SJCRH30 (cell line): Measurements from ENCODE around the gene CHST1. TPM values are rescaled to one million over a fixed set of nuclear protein-coding genes. Genes with fewer than 3 reads are reported as not detected.

Experiments used
- DNase-seq, 2 experiments: peaks; one replicate each; pipeline ENCODE4 v3.0.0-alpha.2; 2015 to 2020
- H3K27ac ChIP-seq: fragments of 250-450 bp; sonication (Bioruptor Pico); 2 replicates; pipeline ENCODE4 v1.5.1; 2020; ENCODE audit warnings: mild to moderate bottlenecking, moderate library complexity
- H3K27me3 ChIP-seq: fragments of 250-450 bp; sonication (Bioruptor Pico); 2 replicates; pipeline ENCODE4 v1.5.1; 2020; ENCODE audit warnings: mild to moderate bottlenecking, moderate library complexity
- H3K36me3 ChIP-seq: fragments of 250-450 bp; sonication (Bioruptor Pico); 2 replicates; pipeline ENCODE4 v1.5.1; 2020; ENCODE audit warnings: mild to moderate bottlenecking, moderate library complexity
- H3K4me1 ChIP-seq: fragments of 250-450 bp; sonication (Bioruptor Pico); 2 replicates; pipeline ENCODE4 v1.5.1; 2020; ENCODE audit warnings: mild to moderate bottlenecking, moderate library complexity
- H3K4me3 ChIP-seq: fragments of 250-450 bp; sonication (Bioruptor Pico); 2 replicates; pipeline ENCODE4 v1.5.1; 2020; ENCODE audit warnings: mild to moderate bottlenecking, moderate library complexity
- H3K9me3 ChIP-seq: fragments of 250-450 bp; sonication (Bioruptor Pico); replicated peaks from 2 replicates; pipeline ENCODE4 v1.5.1; 2020; ENCODE audit warnings: mild to moderate bottlenecking, moderate library complexity
- total RNA-seq: library from RNA; depleted of rRNA; stranded (reverse); fragments of >200 nt; shearing (Covaris generic); gene quantifications from 2 replicates; pipeline ENCODE4 v1.2.3, GENCODE V29; 2014

The CHST1 gene
- total RNA-seq, 1 experiment from 2014 or later = not detected

DNA sequence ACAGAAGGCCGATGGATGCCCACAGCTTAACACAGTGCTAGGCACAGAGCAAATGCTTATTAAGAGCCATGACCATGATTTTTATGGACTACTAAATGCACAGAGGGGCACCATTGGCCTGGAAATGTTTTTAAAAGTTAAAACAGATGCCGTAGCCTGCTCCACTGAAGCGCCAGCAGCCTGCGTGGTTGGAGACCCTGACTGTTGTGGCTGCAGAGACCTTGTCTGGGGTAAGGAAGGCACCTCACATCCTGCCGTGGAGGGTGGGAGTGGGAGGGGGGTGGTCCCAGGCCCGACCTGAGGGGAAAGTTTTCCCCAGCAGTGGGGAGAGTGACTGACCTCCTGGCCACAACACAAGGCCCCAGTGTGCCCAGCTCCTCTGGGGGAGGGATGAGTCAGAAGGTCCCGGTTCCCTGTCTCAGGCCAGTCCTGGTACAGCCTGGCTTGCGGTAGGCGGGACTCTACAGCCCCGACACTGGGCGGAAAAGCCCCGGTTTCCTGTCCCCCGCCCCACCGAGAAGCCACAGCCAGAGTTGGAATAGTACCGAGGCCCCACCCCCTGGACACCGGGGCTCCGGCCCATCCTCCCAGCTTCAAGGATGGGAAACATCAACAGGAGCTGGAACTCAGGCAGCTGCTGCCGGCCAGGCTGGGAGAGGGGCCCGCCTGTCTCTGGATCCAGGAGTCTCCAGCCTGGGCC lies 7.0 kb downstream of the CHST1 start:
- peak; percentile 22 to 23 for DNase-seq
- H3K27me3 ChIP-seq = peaks cover 47% of the 10 kb centered on the region
- H3K27ac ChIP-seq = no peak overlapping the region
- no peaks in the 10 kb centered on the region for H3K36me3 ChIP-seq
- no peaks in the 10 kb centered on the region for H3K4me1 ChIP-seq
- H3K4me3 ChIP-seq = no peak overlapping the region
- no peaks in the 10 kb centered on the region for H3K9me3 ChIP-seq

DNA sequence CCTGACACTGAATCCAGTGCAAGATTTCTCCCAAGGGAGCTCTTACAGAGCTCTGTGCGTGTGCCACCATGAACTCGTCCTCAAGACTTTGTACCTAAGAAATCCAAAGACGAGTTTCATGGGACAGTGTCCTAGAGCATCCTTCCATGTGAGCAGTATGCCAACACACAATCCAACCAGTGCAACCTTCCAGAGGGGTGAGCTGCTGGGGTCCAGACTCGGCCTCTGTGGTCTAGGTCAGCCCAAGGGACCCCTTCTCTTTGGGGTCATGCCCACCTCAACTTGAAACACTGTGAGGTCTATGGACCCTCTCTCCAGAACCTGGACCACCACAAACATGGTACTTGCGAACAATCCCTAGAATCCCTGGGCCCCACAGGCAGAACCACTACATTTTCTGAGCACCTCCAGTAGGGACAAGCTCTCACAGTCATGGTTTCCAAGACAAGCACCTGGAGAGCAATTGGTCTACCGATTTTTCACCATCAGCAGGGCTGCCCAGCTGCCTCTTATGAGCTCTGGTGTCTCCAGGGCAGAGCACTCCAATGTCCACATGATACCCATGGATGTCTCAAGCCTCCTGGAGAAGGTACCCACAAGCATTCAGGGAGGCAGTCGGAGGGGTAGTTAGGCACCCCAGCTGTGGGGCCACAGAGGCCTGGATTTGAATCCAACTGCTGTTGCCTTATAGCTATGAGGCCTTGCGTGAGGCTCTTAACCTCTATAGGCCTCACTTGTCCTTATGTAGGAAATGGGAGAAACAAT lies 7.7 kb downstream of the CHST1 start:
- Histone ChIP-seq H3K4me1 (no peaks in the 10 kb centered on the region), H3K27me3 (peaks cover 39% of the 10 kb centered on the region), H3K27ac (no peak overlapping the region), H3K36me3 (no peaks in the 10 kb centered on the region), H3K4me3 (no peak overlapping the region), H3K9me3 (no peaks in the 10 kb centered on the region)
- DNase-seq = no peak

DNA sequence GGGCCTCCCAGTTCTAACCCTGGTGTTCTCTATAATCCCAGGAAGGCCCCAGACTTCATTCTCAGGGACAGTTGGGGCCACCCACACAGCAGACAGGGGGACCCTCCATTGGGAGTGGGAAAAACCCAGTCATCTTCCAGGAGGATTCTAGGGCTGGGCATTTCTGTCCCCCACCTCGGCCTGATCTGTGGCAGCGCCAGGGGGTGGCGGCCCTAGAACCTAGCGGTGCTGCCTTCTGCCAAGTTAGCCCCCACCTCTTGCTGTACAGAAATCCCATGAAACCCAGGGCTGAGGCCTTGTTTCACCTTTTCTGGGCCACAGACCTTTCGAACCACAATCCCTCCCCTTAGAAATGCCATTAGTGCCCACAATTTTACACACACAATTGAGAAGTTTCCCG lies 9.6 kb downstream of the CHST1 start:
- peaks cover 20% of the 10 kb centered on the region for H3K27me3 ChIP-seq
- H3K27ac ChIP-seq = no peak overlapping the region
- no peaks in the 10 kb centered on the region for H3K36me3 ChIP-seq
- H3K4me3 ChIP-seq = no peak overlapping the region
- no peaks in the 10 kb centered on the region for H3K9me3 ChIP-seq
- H3K4me1 ChIP-seq = no peaks in the 10 kb centered on the region
- no peak for DNase-seq

DNA sequence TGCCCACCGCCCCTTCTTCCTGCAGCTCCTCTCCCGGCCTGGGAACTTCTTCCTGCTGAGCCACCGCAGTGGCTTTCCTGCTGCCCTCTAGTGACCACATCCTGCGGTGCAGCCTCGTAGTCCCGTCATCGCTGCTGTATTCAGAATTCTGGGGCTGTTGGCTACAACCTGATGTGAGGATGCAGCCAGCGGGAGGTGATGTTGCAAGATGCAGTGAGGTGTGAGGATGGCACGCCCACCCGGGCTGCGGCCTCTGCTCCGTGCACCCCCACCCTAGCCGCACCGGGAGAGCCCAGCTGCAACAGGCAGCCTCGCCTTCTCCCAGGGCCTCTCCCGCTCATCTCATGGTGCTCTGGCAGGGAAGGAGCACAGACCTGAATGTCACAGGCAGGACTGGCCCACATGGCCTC lies 10.1 kb downstream of the CHST1 start:
- peak; percentile 54 to 74 for DNase-seq
- Histone ChIP-seq H3K27me3 (peaks cover 16% of the 10 kb centered on the region), H3K9me3 (no peaks in the 10 kb centered on the region), H3K27ac (no peak overlapping the region), H3K4me3 (no peak overlapping the region), H3K36me3 (no peaks in the 10 kb centered on the region), H3K4me1 (no peaks in the 10 kb centered on the region)

DNA sequence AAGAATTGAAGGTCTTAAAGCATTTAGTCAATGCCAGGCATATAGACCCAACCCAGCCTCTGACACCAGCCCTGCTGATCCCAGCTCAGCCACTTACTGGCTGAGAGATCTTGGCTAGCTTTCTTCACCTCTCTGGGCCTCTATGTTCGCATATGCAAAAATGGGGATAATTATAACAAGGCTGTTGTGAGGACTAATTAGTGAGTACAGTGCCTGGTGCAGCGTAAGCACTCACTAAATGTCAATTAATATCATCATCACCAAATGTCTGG lies 10.5 kb downstream of the CHST1 start:
- Histone ChIP-seq H3K36me3 (no peaks in the 10 kb centered on the region), H3K27me3 (peaks cover 12% of the 10 kb centered on the region), H3K4me1 (no peaks in the 10 kb centered on the region), H3K27ac (no peak overlapping the region), H3K9me3 (no peaks in the 10 kb centered on the region), H3K4me3 (no peak overlapping the region)
- DNase-seq = no peak

DNA sequence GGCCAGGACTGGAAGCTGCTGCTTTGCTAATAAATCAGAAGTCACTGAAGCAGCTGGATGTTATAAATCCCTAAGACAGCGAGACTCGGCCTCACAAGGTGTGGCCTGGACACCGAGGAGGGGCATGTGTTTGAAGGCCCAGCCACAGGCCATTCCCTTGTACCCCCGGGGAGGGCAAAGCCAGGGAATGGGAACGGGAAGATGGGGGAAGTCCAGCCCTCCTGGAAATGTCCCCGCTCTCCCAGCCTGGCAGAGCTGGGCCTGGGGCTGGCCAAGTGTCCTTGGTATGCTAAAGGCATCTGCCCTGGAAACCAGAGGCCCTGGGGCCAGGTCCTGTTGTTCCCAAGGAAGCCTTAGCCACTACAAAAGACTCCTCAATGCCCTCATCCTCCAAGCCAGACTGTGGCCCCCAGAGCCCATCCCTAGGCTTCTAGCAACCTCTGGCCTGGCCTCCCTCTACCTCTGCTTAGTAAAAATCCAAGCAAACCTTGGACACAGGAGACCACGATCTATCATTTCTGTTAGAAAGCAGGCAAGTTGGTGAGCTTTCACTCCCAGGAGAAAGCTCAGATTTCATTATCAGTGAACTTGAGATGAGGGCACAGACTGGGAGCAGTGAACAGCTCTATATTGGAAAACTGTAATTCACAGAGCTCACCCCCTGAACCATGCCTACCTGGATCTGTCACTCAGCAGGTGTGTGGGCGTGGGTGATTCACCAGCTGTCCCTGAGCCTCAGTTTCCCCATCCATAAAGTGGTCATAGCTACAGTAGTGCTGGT lies 11.0 kb downstream of the CHST1 start:
- H3K27me3 ChIP-seq = peaks cover 6% of the 10 kb centered on the region; the same call in 1 of the 2 replicates
- H3K4me3 ChIP-seq = no peak overlapping the region
- no peaks in the 10 kb centered on the region for H3K4me1 ChIP-seq
- no peaks in the 10 kb centered on the region for H3K9me3 ChIP-seq
- DNase-seq = no peak
- H3K36me3 ChIP-seq = no peaks in the 10 kb centered on the region
- no peak overlapping the region for H3K27ac ChIP-seq

DNA sequence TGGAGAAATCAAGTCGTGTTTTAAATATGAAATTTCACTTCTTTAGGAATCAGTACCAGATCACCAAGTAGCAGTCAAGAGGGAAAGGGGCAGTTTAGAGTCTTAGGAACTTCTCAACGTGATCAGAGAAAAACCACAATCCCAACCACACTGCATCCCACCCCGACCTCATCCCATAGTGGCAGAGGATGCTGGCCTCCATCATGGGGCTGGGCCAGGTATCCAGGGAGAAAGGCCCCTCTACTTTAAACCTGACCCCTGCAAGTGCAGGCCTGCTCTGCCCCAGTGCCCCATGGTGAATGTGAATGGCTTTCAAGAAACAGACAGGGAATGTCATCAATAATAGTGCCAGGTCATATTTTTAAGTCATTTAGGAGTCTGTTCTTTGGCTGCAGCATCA lies 12.1 kb downstream of the CHST1 start:
- Histone ChIP-seq H3K36me3 (no peaks in the 10 kb centered on the region), H3K4me1 (no peaks in the 10 kb centered on the region), H3K27me3 (no peaks in the 10 kb centered on the region; the same call in 1 of the 2 replicates), H3K4me3 (no peak overlapping the region), H3K9me3 (no peaks in the 10 kb centered on the region), H3K27ac (no peak overlapping the region)
- DNase-seq = no peak

DNA sequence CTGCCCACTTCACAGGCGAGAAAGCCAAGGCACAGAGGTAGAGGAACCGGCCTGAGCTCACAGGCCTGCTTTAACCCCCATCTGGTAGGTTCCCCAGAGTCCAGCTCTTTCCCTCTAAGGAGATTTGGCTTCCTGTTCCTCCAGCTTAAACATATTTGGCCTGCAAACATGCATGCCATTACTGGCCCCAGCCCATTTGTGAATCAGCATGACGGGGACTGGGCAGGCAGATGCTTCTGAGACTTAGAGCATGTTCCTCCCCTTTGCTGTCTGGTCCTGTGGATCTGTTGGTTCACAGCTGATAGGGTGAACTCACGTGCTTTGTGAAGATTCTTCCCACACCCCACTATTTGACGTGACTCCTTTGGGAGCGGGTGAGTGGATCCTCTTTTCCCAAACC lies 12.6 kb downstream of the CHST1 start:
- DNase-seq = no peak
- Histone ChIP-seq H3K27ac (no peak overlapping the region), H3K4me1 (no peaks in the 10 kb centered on the region), H3K9me3 (no peaks in the 10 kb centered on the region), H3K27me3 (no peaks in the 10 kb centered on the region; the same call in 1 of the 2 replicates), H3K4me3 (no peak overlapping the region), H3K36me3 (no peaks in the 10 kb centered on the region)

DNA sequence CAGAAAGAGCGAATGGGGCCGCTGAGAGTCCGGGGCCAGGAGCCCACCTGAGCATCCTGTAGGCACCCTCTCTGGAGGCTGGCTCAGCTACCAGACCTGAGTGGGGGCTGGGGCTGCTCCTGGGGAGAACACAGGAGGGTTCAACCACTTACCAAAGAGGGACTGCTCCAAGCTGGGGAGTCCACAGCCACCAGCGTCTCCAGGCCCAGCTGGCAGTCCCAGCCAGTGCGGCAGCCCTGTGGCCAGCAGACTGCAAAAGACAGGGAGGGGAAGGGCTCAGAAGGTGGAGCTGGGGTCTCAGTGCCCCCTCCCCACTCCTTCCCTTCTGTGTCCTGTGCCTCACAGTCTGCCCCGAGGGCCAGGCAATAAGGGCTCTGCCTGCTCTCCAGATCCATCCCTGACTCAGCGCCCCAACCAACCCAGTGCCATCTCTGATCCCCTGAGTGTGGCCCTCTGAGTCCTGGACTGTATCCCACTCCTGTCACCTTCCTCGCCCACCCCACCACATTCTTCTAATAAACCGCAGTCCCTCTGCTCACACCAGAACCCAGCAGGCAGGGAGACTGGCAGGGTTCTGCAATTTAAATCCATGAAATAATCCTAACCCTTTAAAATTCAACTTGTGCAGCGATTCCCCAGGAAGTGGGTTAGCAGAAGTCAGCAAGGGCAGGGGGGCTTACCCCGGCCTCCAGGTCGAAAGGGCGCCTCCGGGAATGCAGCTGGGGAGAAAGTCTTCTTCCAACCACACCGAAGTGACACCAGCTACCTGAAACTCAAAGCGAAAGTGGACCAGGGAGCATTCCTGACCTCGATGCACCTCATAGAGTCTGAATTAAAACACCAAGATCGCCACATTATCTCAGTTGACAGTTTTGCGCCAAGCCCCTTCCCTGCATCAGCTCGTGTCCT lies 13.3 kb downstream of the CHST1 start:
- Histone ChIP-seq H3K4me1 (no peaks in the 10 kb centered on the region), H3K4me3 (no peak overlapping the region), H3K9me3 (no peaks in the 10 kb centered on the region), H3K27me3 (no peaks in the 10 kb centered on the region; the same call in 1 of the 2 replicates), H3K36me3 (no peaks in the 10 kb centered on the region), H3K27ac (no peak overlapping the region)
- no peak for DNase-seq

DNA sequence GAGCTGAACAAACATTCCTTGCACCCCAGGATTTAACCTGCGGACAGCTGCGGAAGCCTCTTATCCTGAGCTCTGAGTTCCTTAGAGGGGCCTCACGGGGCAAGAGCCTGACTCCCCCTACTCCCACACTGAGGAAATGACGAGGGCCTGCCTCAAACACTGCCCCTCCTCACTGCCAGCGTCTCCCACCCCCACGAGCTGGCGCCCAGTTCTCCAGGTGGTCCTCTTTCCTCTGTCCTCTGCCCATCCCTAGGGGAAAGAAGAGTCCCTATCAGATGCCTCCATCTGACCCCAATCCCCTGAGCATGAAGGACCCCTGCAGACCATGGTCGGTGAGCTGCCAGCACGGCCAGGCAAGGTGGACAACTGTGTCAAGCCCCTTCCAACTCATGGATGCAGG lies 14.3 kb downstream of the CHST1 start:
- Histone ChIP-seq H3K36me3 (no peaks in the 10 kb centered on the region), H3K9me3 (no peaks in the 10 kb centered on the region), H3K27ac (no peak overlapping the region), H3K4me1 (no peaks in the 10 kb centered on the region), H3K27me3 (no peaks in the 10 kb centered on the region; the same call in 1 of the 2 replicates), H3K4me3 (no peak overlapping the region)
- no peak for DNase-seq

DNA sequence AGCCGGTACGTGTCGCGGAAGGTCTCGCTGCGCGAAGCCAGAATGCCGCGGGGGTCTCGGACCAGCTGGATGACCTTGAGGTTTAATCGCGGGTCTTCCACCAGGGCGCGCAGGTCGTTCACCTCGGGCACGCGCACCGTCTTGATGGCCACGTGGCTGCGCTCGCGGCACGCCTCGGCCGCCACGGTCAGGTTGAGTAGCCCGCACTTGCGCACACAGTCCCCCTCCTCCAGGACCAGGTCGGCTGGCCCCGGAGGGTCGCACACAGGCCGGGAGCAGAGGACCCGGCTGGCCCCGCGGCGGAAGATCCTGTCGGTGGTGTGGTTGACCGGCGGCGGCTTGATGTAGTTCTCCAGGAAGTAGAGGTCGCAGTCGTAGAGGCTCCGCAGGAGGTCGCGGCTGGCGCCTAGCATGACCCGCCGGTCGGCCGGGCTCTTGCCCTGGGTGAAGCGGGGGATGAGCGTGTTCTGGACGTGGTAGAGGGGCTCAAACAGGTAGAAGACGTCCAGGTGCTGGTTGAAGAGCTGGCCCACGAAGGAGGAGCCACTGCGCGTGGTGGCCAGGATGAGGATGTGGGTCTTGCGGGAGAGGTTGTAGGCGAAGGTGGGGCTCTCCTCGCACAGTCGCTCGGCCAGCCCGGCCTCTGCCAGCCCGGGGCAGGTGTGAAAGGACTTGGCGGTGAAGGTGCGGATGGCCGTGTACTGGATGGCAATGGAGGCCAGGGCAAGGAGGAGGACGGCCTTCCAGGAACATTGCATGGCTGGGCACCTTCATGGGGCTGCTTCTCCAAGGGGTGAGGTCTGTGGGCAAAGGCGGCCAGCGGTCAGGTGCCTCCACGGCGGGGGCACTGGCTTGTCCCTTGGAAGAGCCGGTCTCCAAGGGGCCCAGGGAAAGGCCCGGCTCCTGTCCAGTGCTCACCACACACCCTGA lies 15.0 kb downstream of the CHST1 start:
- Histone ChIP-seq H3K4me3 (no peak overlapping the region), H3K9me3 (no peaks in the 10 kb centered on the region), H3K36me3 (no peaks in the 10 kb centered on the region), H3K27ac (no peak overlapping the region), H3K4me1 (no peaks in the 10 kb centered on the region), H3K27me3 (no peaks in the 10 kb centered on the region; the same call in 1 of the 2 replicates)
- DNase-seq = no peak

DNA sequence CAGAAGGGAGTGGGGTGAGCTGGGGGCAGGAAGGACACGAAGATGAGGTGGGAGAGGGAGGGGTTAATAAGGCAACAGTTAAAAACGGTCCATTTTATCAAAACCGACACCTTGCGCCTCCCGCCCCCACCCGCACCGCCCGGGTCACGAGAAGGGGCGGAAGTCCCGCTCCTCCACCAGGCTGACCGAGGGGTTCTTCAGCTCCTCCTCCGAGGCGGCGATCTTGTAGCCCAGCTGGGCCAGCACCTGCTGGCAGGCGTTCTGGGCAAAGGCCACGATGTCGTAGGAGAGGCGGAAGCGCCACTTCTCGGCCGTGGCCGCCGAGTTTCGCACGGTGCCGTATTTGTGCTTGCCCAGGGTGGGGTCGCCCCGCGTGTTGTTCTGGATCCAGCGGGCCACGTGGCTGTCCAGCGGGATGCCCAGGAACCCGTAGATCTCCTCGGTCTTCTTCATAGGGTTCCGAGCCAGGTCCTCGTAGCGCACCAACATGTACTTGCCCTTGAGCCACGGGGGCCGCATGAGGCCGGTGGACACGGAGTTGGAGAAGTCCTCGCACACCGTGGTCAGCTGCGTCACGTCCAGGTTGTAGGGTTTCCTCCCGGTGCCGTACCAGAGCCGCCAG lies 15.8 kb downstream of the CHST1 start:
- no peak for DNase-seq
- Histone ChIP-seq H3K27ac (no peak overlapping the region), H3K4me1 (no peaks in the 10 kb centered on the region)

DNA sequence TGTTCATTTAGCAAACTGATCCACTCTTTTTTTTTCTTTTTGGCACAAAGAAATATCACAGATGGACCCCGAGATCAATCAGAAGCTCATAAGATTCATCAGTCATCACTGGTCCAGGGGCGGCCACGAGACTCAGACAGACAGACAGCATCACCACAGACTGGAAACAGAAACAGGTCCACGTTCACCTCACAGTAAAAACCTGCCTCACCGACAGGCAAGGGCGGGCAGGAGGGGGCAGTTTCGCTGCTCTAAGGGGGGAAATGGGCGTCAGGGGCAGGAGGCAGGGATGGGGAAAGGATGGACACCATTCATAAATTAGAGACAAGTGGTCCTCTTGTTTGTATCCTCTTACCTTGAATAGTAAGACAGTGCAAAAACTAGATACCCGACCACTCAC lies 16.5 kb downstream of the CHST1 start:
- H3K36me3 ChIP-seq = no peaks in the 10 kb centered on the region
- no peaks in the 10 kb centered on the region for H3K9me3 ChIP-seq
- H3K4me1 ChIP-seq = no peaks in the 10 kb centered on the region
- DNase-seq = no peak
- H3K27me3 ChIP-seq = no peaks in the 10 kb centered on the region; the same call in 1 of the 2 replicates
- no peak overlapping the region for H3K27ac ChIP-seq
- H3K4me3 ChIP-seq = no peak overlapping the region

More for the DNA sequence above, 15.8 kb downstream of the CHST1 start:
- Histone ChIP-seq H3K4me3 (no peak overlapping the region), H3K9me3 (no peaks in the 10 kb centered on the region), H3K27me3 (no peaks in the 10 kb centered on the region; the same call in 1 of the 2 replicates), H3K36me3 (no peaks in the 10 kb centered on the region)
